Natural killer cell (primary cell): Measurements from ENCODE around the gene RASSF9. TPM values are rescaled to one million over a fixed set of nuclear protein-coding genes. Genes with fewer than 3 reads are reported as not detected.

Source experiments
- ATAC-seq, 3 donors: fragments of 150-1000 bp in 2 of 3; fragments of 200-7000 bp in 1 of 3; cut with Tn5 transposase; 1 replicate in 1 of 3; 2 replicates in 2 of 3; pipeline ENCODE4 v1.10.0; 2021; ENCODE audit warnings: mild to moderate bottlenecking in 2 of 3, moderate library complexity in 2 of 3
- DNase-seq, 2 donors: peaks; one replicate each; pipeline versions ENCODE4 v3.0.0 to v3.0.0-alpha.2; 2013 to 2021; ENCODE audit warnings: mixed read lengths in 1 of 2
- H3K27ac ChIP-seq: one replicate; pipeline ENCODE4 v1.5.1; 2013; ENCODE audit warnings: mild to moderate bottlenecking, low read length
- H3K27me3 ChIP-seq: one replicate; pipeline ENCODE4 v1.6.1; 2013; ENCODE audit warnings: low read length; ENCODE audit not compliant: control insufficient read depth, insufficient read depth
- H3K36me3 ChIP-seq: one replicate; pipeline ENCODE4 v1.6.1; 2013; ENCODE audit warnings: low read length; ENCODE audit not compliant: control insufficient read depth, insufficient read depth
- H3K4me1 ChIP-seq: one replicate; pipeline ENCODE4 v1.6.1; 2013; ENCODE audit warnings: low read length; ENCODE audit not compliant: control insufficient read depth, insufficient read depth
- H3K4me3 ChIP-seq: one replicate; pipeline ENCODE4 v1.5.1; 2013; ENCODE audit warnings: low read length
- H3K9me3 ChIP-seq: one replicate; pipeline ENCODE4 v1.6.1; 2013; ENCODE audit warnings: low read length; ENCODE audit not compliant: control insufficient read depth, insufficient read depth
- H3K27ac Mint-ChIP-seq, 2 donors: one replicate each; pipeline ENCODE4 v1.8.0; 2022; ENCODE audit warnings: mild to moderate bottlenecking in 2 of 2, mixed read lengths in 2 of 2, moderate library complexity in 1 of 2
- H3K27me3 Mint-ChIP-seq, 2 donors: one replicate each; pipeline ENCODE4 v1.8.0; 2022; ENCODE audit warnings: low read depth in 2 of 2, mixed read lengths in 2 of 2
- H3K36me3 Mint-ChIP-seq: one replicate; pipeline ENCODE4 v1.8.0; 2022; ENCODE audit warnings: mixed read lengths
- H3K4me1 Mint-ChIP-seq, 2 donors: one replicate each; pipeline ENCODE4 v1.8.0; 2022; ENCODE audit warnings: mixed read lengths in 2 of 2
- H3K4me3 Mint-ChIP-seq: one replicate; pipeline ENCODE4 v1.8.0; 2022; ENCODE audit warnings: mild to moderate bottlenecking, moderate library complexity, mixed read lengths
- H3K9me3 Mint-ChIP-seq, 2 donors: one replicate each; pipeline ENCODE4 v1.8.0; 2022; ENCODE audit warnings: mixed read lengths in 2 of 2
- WGBS: methylation state at CpG from one replicate; pipeline ENCODE4 v1.1.7; 2013; ENCODE audit warnings: missing lambda C conversion rate; ENCODE audit not compliant: insufficient coverage; 5-methylcytosine and 5-hydroxymethylcytosine counted together
- intact Hi-C: fragments of 100-400 bp; cut with micrococcal nuclease; formaldehyde crosslinking; loops from one replicate; pipeline ENCODE4 v1.14.2; 2022
- total RNA-seq, 4 donors: library from RNA; stranded (reverse); fragments of 120-200 nt in 1 of 4; gene quantifications; one replicate each; pipeline versions ENCODE4 v1.2.3 to v1.2.4, GENCODE V29; 2013 to 2022
- TF ChIP-seq, protein P1 (sequence below): fragments of 200-600 bp; IDR thresholded peaks from one replicate; pipeline ENCODE4 v1.8.0; 2022; ENCODE audit warnings: antibody characterized with exemption

Gene RASSF9
- total RNA-seq, 3 donors from 2014 or later (not counting 1 experiment from before 2014, with no cell fraction given), result not detected

DNA sequence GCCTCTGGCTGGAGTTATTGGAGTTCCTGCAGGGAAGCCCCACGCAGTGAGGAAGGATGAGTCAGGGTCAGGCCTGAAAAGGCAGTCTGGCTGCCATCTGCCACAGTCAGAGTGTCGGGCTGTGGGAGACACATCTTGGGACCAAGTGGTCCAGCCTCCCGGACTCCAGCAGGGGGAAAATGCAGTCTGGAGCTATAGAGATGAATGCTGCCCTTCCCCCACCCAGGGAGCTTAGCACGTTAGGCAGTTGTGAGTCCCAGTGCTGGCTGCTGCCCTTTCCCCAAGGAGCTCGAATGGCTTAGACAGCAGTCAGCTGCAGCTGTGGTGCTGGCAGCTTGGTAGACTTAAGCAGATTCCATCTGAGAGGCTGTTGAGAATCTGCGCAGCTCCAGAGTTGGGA, 29.7 kb upstream of the RASSF9 start:
- H3K27me3 ChIP-seq, result no peaks in the 10 kb centered on the region
- H3K4me3 ChIP-seq, result no peak overlapping the region
- H3K27me3 Mint-ChIP-seq, result peaks cover 0 to 8% of the 10 kb centered on the region in 2 donors
- DNase-seq (no peak), ATAC-seq (no peak)
- 88% methylated on average over 6 of the region's 6 CpGs for WGBS
- no peak overlapping the region for H3K4me3 Mint-ChIP-seq
- H3K4me1 ChIP-seq, result no peaks in the 10 kb centered on the region
- TF ChIP-seq, protein P1, sequence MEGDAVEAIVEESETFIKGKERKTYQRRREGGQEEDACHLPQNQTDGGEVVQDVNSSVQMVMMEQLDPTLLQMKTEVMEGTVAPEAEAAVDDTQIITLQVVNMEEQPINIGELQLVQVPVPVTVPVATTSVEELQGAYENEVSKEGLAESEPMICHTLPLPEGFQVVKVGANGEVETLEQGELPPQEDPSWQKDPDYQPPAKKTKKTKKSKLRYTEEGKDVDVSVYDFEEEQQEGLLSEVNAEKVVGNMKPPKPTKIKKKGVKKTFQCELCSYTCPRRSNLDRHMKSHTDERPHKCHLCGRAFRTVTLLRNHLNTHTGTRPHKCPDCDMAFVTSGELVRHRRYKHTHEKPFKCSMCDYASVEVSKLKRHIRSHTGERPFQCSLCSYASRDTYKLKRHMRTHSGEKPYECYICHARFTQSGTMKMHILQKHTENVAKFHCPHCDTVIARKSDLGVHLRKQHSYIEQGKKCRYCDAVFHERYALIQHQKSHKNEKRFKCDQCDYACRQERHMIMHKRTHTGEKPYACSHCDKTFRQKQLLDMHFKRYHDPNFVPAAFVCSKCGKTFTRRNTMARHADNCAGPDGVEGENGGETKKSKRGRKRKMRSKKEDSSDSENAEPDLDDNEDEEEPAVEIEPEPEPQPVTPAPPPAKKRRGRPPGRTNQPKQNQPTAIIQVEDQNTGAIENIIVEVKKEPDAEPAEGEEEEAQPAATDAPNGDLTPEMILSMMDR, result no peak
- no peaks in the 10 kb centered on the region for H3K9me3 Mint-ChIP-seq
- H3K4me1 Mint-ChIP-seq, result peaks cover 0 to 5% of the 10 kb centered on the region in 2 donors
- no peak overlapping the region for H3K27ac Mint-ChIP-seq
- intact Hi-C loops, result loop anchor here (2.0 kb wide), 2 partner anchors 397 to 441 kb away; no protein-coding TSS in a partner anchor
- no peaks in the 10 kb centered on the region for H3K36me3 ChIP-seq
- H3K27ac ChIP-seq, result no peak overlapping the region
- H3K36me3 Mint-ChIP-seq, result no peaks in the 10 kb centered on the region
- no peaks in the 10 kb centered on the region for H3K9me3 ChIP-seq

DNA sequence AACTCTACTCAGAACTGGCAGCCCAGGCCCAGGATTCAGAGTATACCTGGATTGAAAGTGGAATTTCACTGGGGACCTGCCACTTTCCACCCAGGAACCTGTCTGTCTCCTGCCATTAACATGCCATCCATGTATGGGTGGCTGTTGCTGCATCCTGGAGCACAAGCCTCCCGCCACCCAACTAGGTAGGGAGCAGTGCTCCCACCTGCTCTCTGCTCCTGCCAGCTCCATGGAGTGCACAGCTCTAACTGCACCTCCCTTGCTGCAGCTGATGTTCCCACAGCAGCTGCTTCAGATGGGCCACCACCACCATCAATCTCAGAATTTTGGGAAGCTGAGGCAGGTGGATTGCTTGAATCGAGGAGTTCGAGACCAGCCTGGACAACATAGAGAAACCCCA, 20.8 kb upstream of the RASSF9 start:
- Mint-ChIP-seq H3K27ac (no peak overlapping the region), H3K36me3 (no peaks in the 10 kb centered on the region), H3K4me3 (no peak overlapping the region), H3K4me1 (no peaks in the 10 kb centered on the region), H3K9me3 (no peaks in the 10 kb centered on the region), H3K27me3 (peaks cover 2 to 6% of the 10 kb centered on the region in 2 donors)
- intact Hi-C loops, result no loop called here
- H3K36me3 ChIP-seq, result no peaks in the 10 kb centered on the region
- H3K4me1 ChIP-seq, result no peaks in the 10 kb centered on the region
- no peak for DNase-seq
- WGBS, result 86% methylated on average over 3 of the region's 3 CpGs
- H3K4me3 ChIP-seq, result no peak overlapping the region
- ATAC-seq, result no peak
- H3K27me3 ChIP-seq, result no peaks in the 10 kb centered on the region
- TF ChIP-seq, protein P1, result no peak
- H3K27ac ChIP-seq, result no peak overlapping the region
- no peaks in the 10 kb centered on the region for H3K9me3 ChIP-seq

DNA sequence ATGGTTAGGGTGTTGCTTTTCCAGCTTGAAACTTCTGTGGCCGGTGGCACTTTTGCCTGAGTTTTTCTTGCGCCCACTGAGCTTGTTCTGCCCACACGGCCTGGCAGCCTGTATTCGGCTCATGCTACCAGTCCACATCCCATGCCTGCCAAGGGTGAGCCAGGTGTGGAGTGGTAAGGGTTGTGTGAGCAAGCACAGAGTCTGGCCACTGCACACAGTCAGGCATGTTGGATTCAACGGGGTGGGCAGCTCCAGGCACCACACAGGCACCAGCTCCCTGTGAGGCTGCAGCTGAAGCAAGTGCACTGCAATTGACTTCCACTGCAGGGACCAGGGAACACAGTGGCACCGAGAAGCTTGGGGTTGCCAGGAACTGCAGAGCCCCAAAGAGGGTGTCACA, 19.1 kb upstream of the RASSF9 start:
- intact Hi-C loops, result no loop called here

DNA sequence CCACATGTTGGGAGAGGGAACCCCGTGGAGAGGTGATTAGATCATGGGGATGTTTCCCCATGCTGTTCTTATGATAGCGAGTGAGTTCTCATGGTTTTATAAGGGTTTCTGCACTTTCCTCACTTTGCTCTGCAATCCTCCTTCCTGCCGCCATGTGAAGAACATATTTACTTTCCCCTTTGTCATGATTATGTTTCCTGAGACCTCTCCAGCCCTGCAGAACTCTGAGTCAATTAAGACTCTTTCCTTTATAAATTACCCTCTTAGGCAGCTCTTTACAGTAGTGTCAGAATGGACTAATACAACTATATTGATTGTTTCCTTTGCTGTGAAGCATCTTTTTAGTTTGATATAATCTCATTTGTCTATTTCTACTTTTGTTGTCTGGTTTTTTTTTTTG, 13.1 kb upstream of the RASSF9 start:
- WGBS, result 70% methylated on average over 3 of the region's 3 CpGs
- ATAC-seq (no peak), DNase-seq (no peak)
- Mint-ChIP-seq H3K4me1 (no peaks in the 10 kb centered on the region), H3K27me3 (no peaks in the 10 kb centered on the region), H3K36me3 (no peaks in the 10 kb centered on the region), H3K9me3 (no peaks in the 10 kb centered on the region), H3K4me3 (no peak overlapping the region), H3K27ac (no peak overlapping the region)
- Histone ChIP-seq H3K9me3 (no peaks in the 10 kb centered on the region), H3K4me1 (no peaks in the 10 kb centered on the region), H3K4me3 (no peak overlapping the region), H3K36me3 (no peaks in the 10 kb centered on the region), H3K27ac (no peak overlapping the region), H3K27me3 (no peaks in the 10 kb centered on the region)
- TF ChIP-seq, protein P1, result no peak
- intact Hi-C loops, result no loop called here

More for the DNA sequence above, 19.1 kb upstream of the RASSF9 start:
- Histone ChIP-seq H3K36me3 (no peaks in the 10 kb centered on the region), H3K27ac (no peak overlapping the region), H3K9me3 (no peaks in the 10 kb centered on the region), H3K4me1 (no peaks in the 10 kb centered on the region), H3K4me3 (no peak overlapping the region), H3K27me3 (no peaks in the 10 kb centered on the region)
- no peaks in the 10 kb centered on the region for H3K9me3 Mint-ChIP-seq
- DNase-seq (no peak), ATAC-seq (no peak)
- no peak overlapping the region for H3K27ac Mint-ChIP-seq
- H3K4me1 Mint-ChIP-seq, result no peaks in the 10 kb centered on the region
- no peak overlapping the region for H3K4me3 Mint-ChIP-seq
- peaks cover 2 to 6% of the 10 kb centered on the region in 2 donors for H3K27me3 Mint-ChIP-seq
- H3K36me3 Mint-ChIP-seq, result no peaks in the 10 kb centered on the region
- 86% methylated on average over 6 of the region's 6 CpGs for WGBS
- TF ChIP-seq, protein P1, result no peak
